HCT116 (cell line): ENCODE measurements around the gene FOXO3. TPM values are rescaled to one million over a fixed set of nuclear protein-coding genes. Genes with fewer than 3 reads are reported as not detected.
A peak's percentile ranks its signal among the peaks of the same experiment; 100 is the strongest.

ENCODE experiments used
- ATAC-seq: fragments of 200-7000 bp; cut with Tn5 transposase; 2 replicates; pipeline ENCODE4 v1.9.1; 2020; ENCODE audit warnings: mild to moderate bottlenecking, moderate library complexity
- BruUV-seq: library from RNA; stranded (reverse); fragments of 400-500 nt; replicated peaks from 2 replicates; lab custom pipeline; 2021; lab: Mats Ljungman, UMichigan
- CTCF ChIA-PET: fragments of 300-600 bp; sonication (Branson Sonifier 250); formaldehyde crosslinking; loops from one replicate; lab custom pipeline; 2021; ENCODE audit warnings: antibody characterized with exemption; lab: Charles Lee
- POLR2A ChIA-PET: fragments of 300-600, 350-600 bp; sonication (Branson Sonifier 250); formaldehyde crosslinking; loops from one replicate; lab custom pipeline; 2021; ENCODE audit warnings: antibody characterized with exemption; lab: Charles Lee
- RAD21 ChIA-PET, 2 experiments: fragments of 300-600 bp; sonication (Branson Sonifier 250); formaldehyde crosslinking; loops; one replicate each; lab custom pipeline; 2023; ENCODE audit warnings: low total read pairs in 2 of 2; ENCODE audit not compliant: uncharacterized antibody in 2 of 2, unreplicated experiment in 2 of 2, low non-redundant PET in 1 of 2; lab: Charles Lee
- DNase-seq: peaks from one replicate; pipeline ENCODE4 v3.0.0-alpha.2; 2010; ENCODE audit warnings: low read depth, low spot score
- H2AFZ ChIP-seq: fragments of 200-600 bp; shearing (Covaris generic), sonication (generic); 2 replicates; pipeline ENCODE4 v1.6.1; 2017; ENCODE audit warnings: low read depth, mixed run types, mixed read lengths, antibody characterized with exemption, low read length; ENCODE audit not compliant: poor library complexity, severe bottlenecking
- H3K27ac ChIP-seq: 2 replicates; pipeline ENCODE4 v1.5.1; 2012; ENCODE audit warnings: low read depth, low read length
- H3K27me3 ChIP-seq: fragments of 200-600 bp; sonication (generic); 2 replicates; pipeline ENCODE4 v1.6.1; 2016; ENCODE audit warnings: mixed run types, low read length, mixed read lengths; ENCODE audit not compliant: insufficient read depth
- H3K36me3 ChIP-seq, 2 experiments: fragments of 200-500 bp in 1 of 2; fragments of 200-600 bp in 1 of 2; sonication (Bioruptor generic) in 1 of 2; sonication (generic) in 1 of 2; 2 replicates each; pipeline versions ENCODE4 v1.5.1 to v1.6.1; 2014 to 2016; ENCODE audit warnings: low read length in 2 of 2, inconsistent platforms in 1 of 2, mixed read lengths in 1 of 2, mixed run types in 1 of 2; ENCODE audit not compliant: insufficient read depth in 2 of 2, control insufficient read depth in 1 of 2
- H3K4me1 ChIP-seq, 2 experiments: fragments of 200-600 bp in 1 of 2; sonication (generic) in 1 of 2; 2 replicates each; pipeline versions ENCODE4 v1.5.1 to v1.6.1; 2012 to 2017; ENCODE audit warnings: low read length in 2 of 2, inconsistent platforms in 1 of 2, mild to moderate bottlenecking in 1 of 2, mixed read lengths in 1 of 2, mixed run types in 1 of 2, moderate library complexity in 1 of 2; ENCODE audit not compliant: insufficient read depth in 2 of 2, control insufficient read depth in 1 of 2
- H3K4me2 ChIP-seq: fragments of 200-600 bp; sonication (generic); 2 replicates; pipeline ENCODE4 v1.6.1; 2017; ENCODE audit warnings: mixed run types, low read length, mixed read lengths
- H3K4me3 ChIP-seq, 2 experiments: fragments of 200-600 bp in 1 of 2; sonication (generic) in 1 of 2; replicated peaks in 1 of 2; 2 replicates each; pipeline ENCODE4 v1.5.1; 2011 to 2016; ENCODE audit warnings: low read length in 2 of 2, control low read depth in 1 of 2, low read depth in 1 of 2, mild to moderate bottlenecking in 1 of 2, mixed read lengths in 1 of 2, mixed run types in 1 of 2
- H3K79me2 ChIP-seq: fragments of 200-600 bp; sonication (generic); 2 replicates; pipeline ENCODE4 v1.6.1; 2017; ENCODE audit warnings: mild to moderate bottlenecking, mixed run types, low read length, moderate library complexity, mixed read lengths; ENCODE audit not compliant: insufficient read depth
- H3K9ac ChIP-seq: fragments of 200-600 bp; sonication (generic); 2 replicates; pipeline ENCODE4 v1.6.1; 2016; ENCODE audit warnings: low read length, mixed read lengths
- H3K9me2 ChIP-seq: fragments of 200-600 bp; sonication (generic), shearing (Covaris generic); 2 replicates; pipeline ENCODE4 v1.6.1; 2017; ENCODE audit warnings: mixed run types, mild to moderate bottlenecking, moderate library complexity; ENCODE audit not compliant: insufficient read depth
- H3K9me3 ChIP-seq, 2 experiments: fragments of 200-500 bp in 1 of 2; fragments of 200-600 bp in 1 of 2; sonication (Bioruptor generic) in 1 of 2; sonication (generic) in 1 of 2; 2 replicates each; pipeline ENCODE4 v1.6.1; 2014 to 2017; ENCODE audit warnings: low read length in 2 of 2, mixed read lengths in 2 of 2, inconsistent platforms in 1 of 2, low read depth in 1 of 2, mild to moderate bottlenecking in 1 of 2, mixed run types in 1 of 2, moderate library complexity in 1 of 2; ENCODE audit not compliant: control insufficient read depth in 1 of 2, insufficient read depth in 1 of 2
- H4K20me1 ChIP-seq: fragments of 200-600 bp; sonication (generic), shearing (Covaris generic); 2 replicates; pipeline ENCODE4 v1.6.1; 2017; ENCODE audit warnings: mixed run types, mild to moderate bottlenecking, moderate library complexity; ENCODE audit not compliant: insufficient read depth
- ATF3 ChIP-seq: IDR thresholded peaks from 2 replicates; pipeline ENCODE4 v1.6.1; 2012
- CEBPB ChIP-seq: IDR thresholded peaks from 2 replicates; pipeline ENCODE4 v1.6.1; 2012; ENCODE audit warnings: low read depth
- CTCF ChIP-seq, 3 experiments: fragments of 200-600 bp in 1 of 3; sonication (generic) in 1 of 3; IDR thresholded peaks in 2 of 3; conservative IDR thresholded peaks in 1 of 3; 2 replicates each; pipeline ENCODE4 v1.5.1; 2012 to 2017; ENCODE audit warnings: low read depth in 2 of 3, low read length in 2 of 3, antibody characterized with exemption in 1 of 3, borderline replicate concordance in 1 of 3, control low read depth in 1 of 3, mild to moderate bottlenecking in 1 of 3, mixed read lengths in 1 of 3, mixed run types in 1 of 3, moderate library complexity in 1 of 3; ENCODE audit not compliant: insufficient read depth in 1 of 3
- EGR1 ChIP-seq: IDR thresholded peaks from 2 replicates; pipeline ENCODE4 v1.6.1; 2012; ENCODE audit warnings: low read depth
- ELF1 ChIP-seq: IDR thresholded peaks from 2 replicates; pipeline ENCODE4 v1.6.1; 2012; ENCODE audit warnings: low read depth, borderline replicate concordance
- EZH2 ChIP-seq: fragments of 200-600 bp; sonication (generic); IDR thresholded peaks from 2 replicates; pipeline ENCODE4 v1.6.1; 2017; ENCODE audit warnings: antibody characterized with exemption, mixed run types
- EZH2phosphoT487 ChIP-seq: fragments of 200-600 bp; IDR thresholded peaks from 2 replicates; pipeline ENCODE4 v1.6.1; 2018; ENCODE audit warnings: antibody characterized with exemption, borderline replicate concordance
- JUND ChIP-seq: IDR thresholded peaks from 2 replicates; pipeline ENCODE4 v1.6.1; 2012
- MAX ChIP-seq: IDR thresholded peaks from 2 replicates; pipeline ENCODE4 v1.6.1; 2012
- POLR2AphosphoS5 ChIP-seq: IDR thresholded peaks from 2 replicates; pipeline ENCODE4 v1.6.1; 2011; ENCODE audit warnings: mild to moderate bottlenecking, low read depth, low read length, moderate library complexity
- RAD21 ChIP-seq: IDR thresholded peaks from 2 replicates; pipeline ENCODE4 v1.6.1; 2012; ENCODE audit warnings: low read depth, mild to moderate bottlenecking
- SIN3A ChIP-seq: IDR thresholded peaks from 2 replicates; pipeline ENCODE4 v1.6.1; 2012; ENCODE audit warnings: low read depth
- SP1 ChIP-seq: IDR thresholded peaks from 2 replicates; pipeline ENCODE4 v1.6.1; 2012; ENCODE audit warnings: low read depth
- SRF ChIP-seq: IDR thresholded peaks from 2 replicates; pipeline ENCODE4 v1.6.1; 2012; ENCODE audit warnings: low read depth
- TCF7L2 ChIP-seq: IDR thresholded peaks from 2 replicates; pipeline ENCODE4 v1.7.0; 2011; ENCODE audit warnings: borderline replicate concordance, inconsistent platforms; ENCODE audit not compliant: insufficient read depth, insufficient read length; ENCODE audit errors: extremely low read depth
- ZFX ChIP-seq: fragments of 450-650 bp; IDR thresholded peaks from 2 replicates; pipeline ENCODE4 v1.6.1; 2017
- ZNF274 ChIP-seq: fragments of 200-500 bp; sonication (Bioruptor generic); IDR thresholded peaks from 2 replicates; pipeline ENCODE4 v1.6.1; 2014; ENCODE audit warnings: mild to moderate bottlenecking, low read depth, low read length, inconsistent platforms
- intact Hi-C: fragments of 100-400 bp; cut with micrococcal nuclease; formaldehyde crosslinking; loops from 2 replicates; pipeline ENCODE4 v1.10.0; 2022
- total RNA-seq: library from RNA; stranded (reverse); gene quantifications from one replicate; pipeline ENCODE4 v1.2.1, GENCODE V29; 2021; ENCODE audit not compliant: unreplicated experiment

FOXO3 gene
- total RNA-seq, 1 experiment from 2014 or later: 40.0 TPM

GRCh38 chr6:108687921-108688320 lies 127.2 kb downstream of the FOXO3 start:
- H3K9ac ChIP-seq: no peak overlapping the region
- no peaks in the 10 kb centered on the region for H3K9me3 ChIP-seq
- no peak overlapping the region for H2AFZ ChIP-seq
- no peak overlapping the region for H3K27ac ChIP-seq
- H3K4me3 ChIP-seq: no peak overlapping the region
- BruUV-seq: no TSS peak
- no peaks in the 10 kb centered on the region for H3K79me2 ChIP-seq
- no peak for DNase-seq
- peaks cover 44 to 57% of the 10 kb centered on the region in 2 experiments for H3K4me1 ChIP-seq
- no peaks in the 10 kb centered on the region for H3K9me2 ChIP-seq
- H3K36me3 ChIP-seq: no peaks in the 10 kb centered on the region
- POLR2A ChIA-PET: no interaction called here
- RAD21 ChIA-PET: no interaction called here
- no peaks in the 10 kb centered on the region for H4K20me1 ChIP-seq
- TF ChIP-seq EZH2phosphoT487 (no peak), SRF (no peak), ZNF274 (no peak), ATF3 (no peak), POLR2AphosphoS5 (no peak), SIN3A (no peak), ELF1 (no peak), MAX (no peak), TCF7L2 (no peak), EGR1 (no peak), CEBPB (no peak), CTCF (IDR thresholded peaks at IDR 0.05 in 2 of 3, conservative IDR thresholded peaks at IDR 0.05 in 1 of 3; ENCODE audit: borderline replicate concordance in 1 of 3, insufficient read depth in 1 of 3, low read depth in 2 of 3, low read length in 2 of 3) (no peak), ZFX (no peak), RAD21 (no peak), SP1 (no peak), EZH2 (no peak), JUND (no peak)
- TF ChIP-seq, all 23 proteins: peak for 0
- H3K4me2 ChIP-seq: peak overlapping the region; percentile 60; the same call in 1 of the 2 replicates
- no peaks in the 10 kb centered on the region for H3K27me3 ChIP-seq
- intact Hi-C loops: no loop called here
- CTCF ChIA-PET: no interaction called here
- no peak for ATAC-seq
